ENCODE data around the gene CDH2.

GRCh38 chr18:28126768-28127167 is 50.2 kb downstream of the CDH2 start:
- TF ChIP-seq EZH2 (IDR thresholded peaks at IDR 0.05; ENCODE audit: insufficient read depth, poor library complexity, severe bottlenecking) (no peak), EZH2phosphoT487 (IDR thresholded peaks at IDR 0.05; ENCODE audit: insufficient read depth, low read depth) (no peak)
